Heart right ventricle (tissue), 16 donors: Measurements from ENCODE around the gene ARHGEF39. TPM values are rescaled to one million over a fixed set of nuclear protein-coding genes. Genes with fewer than 3 reads are reported as not detected.

Experiments used
- ATAC-seq, 8 donors: fragments of 200-7000 bp; cut with Tn5 transposase; one replicate each; pipeline ENCODE4 v1.9.1; 2020; ENCODE audit warnings: mild to moderate bottlenecking in 8 of 8, moderate library complexity in 8 of 8, moderate number of reproducible peaks in 1 of 8
- DNase-seq, 2 donors: peaks; one replicate each; pipeline ENCODE4 v3.0.0-alpha.2; 2020
- H3K27ac ChIP-seq, 10 donors: fragments of 200-600 bp; sonication (generic) in 2 of 10; one replicate each; pipeline versions ENCODE4 v1.5.0 to v1.8.0; 2020 to 2022; ENCODE audit warnings: mild to moderate bottlenecking in 3 of 10
- H3K27me3 ChIP-seq, 7 donors: fragments of 200-600 bp; one replicate each; pipeline ENCODE4 v1.8.0; 2021 to 2022; ENCODE audit warnings: mild to moderate bottlenecking in 2 of 7
- H3K36me3 ChIP-seq, 9 donors: fragments of 200-600 bp; sonication (generic) in 1 of 9; one replicate each; pipeline versions ENCODE4 v1.5.0 to v1.8.0; 2020 to 2022; ENCODE audit warnings: mild to moderate bottlenecking in 2 of 9
- H3K4me1 ChIP-seq, 9 donors: fragments of 200-600 bp; sonication (generic) in 1 of 9; one replicate each; pipeline versions ENCODE4 v1.5.0 to v1.8.0; 2020 to 2022; ENCODE audit warnings: mild to moderate bottlenecking in 4 of 9
- H3K4me3 ChIP-seq, 10 donors: fragments of 200-600 bp; sonication (generic) in 2 of 10; one replicate each; pipeline versions ENCODE4 v1.5.0 to v1.8.0; 2020 to 2022; ENCODE audit warnings: mild to moderate bottlenecking in 7 of 10, moderate library complexity in 2 of 10
- H3K9me3 ChIP-seq, 11 donors: fragments of 200-600 bp in 10 of 11; sonication (generic) in 2 of 11; one replicate each; pipeline versions ENCODE4 v1.5.0 to v1.8.0; 2013 to 2022; ENCODE audit warnings: mild to moderate bottlenecking in 2 of 11, control low read depth in 1 of 11, moderate library complexity in 1 of 11
- WGBS, 2 donors: extraction: QIAGEN DNeasy Blood & Tissue Kit; methylation state at CpG; one replicate each; pipeline ENCODE4 v1.1.7; 2013; ENCODE audit warnings: inconsistent platforms in 1 of 2; 5-methylcytosine and 5-hydroxymethylcytosine counted together
- intact Hi-C, 10 donors: fragments of 100-400 bp; cut with DNase I; formaldehyde crosslinking; loops; one replicate each; pipeline versions ENCODE4 v1.11.1 to v1.14.2; 2022
- polyA plus RNA-seq, 2 donors: library from polyadenylated mRNA; stranded (reverse); fragments of 200-250 nt; gene quantifications; one replicate each; pipeline ENCODE4 v1.2.3, GENCODE V29; 2013
- total RNA-seq, 10 donors: library from RNA; stranded (reverse); fragmentation: NEBNext Ultra II Directional in 3 of 10; extraction: Animal tissue kit (Norgen Biotek cat#: 25700) in 3 of 10; gene quantifications; one replicate each; pipeline versions ENCODE4 v1.2.1 to v1.2.4, GENCODE V29; 2021 to 2023
- TF ChIP-seq, protein P1 (sequence below), 9 donors: fragments of 200-600 bp; sonication (generic) in 2 of 9; IDR thresholded peaks; one replicate each; pipeline versions ENCODE4 v1.5.0 to v1.8.0; 2021 to 2022; ENCODE audit warnings: antibody characterized with exemption in 9 of 9, mild to moderate bottlenecking in 5 of 9, moderate library complexity in 1 of 9
- donor health status: Arrhythmogenic right ventricular cardiomyopathy.
- donor health status: ischemic (EF 13 %, LVEDD 7.1; RV severe dilation, severe dysfunction).
- donor health status: healthy with polysubstance abuse.
- donor health status: DM: no; HTN: yes; CAD: no.
- donor health status: DM: no; HTN: no; CAD: no.
- donor health status: ischemic (EF 25% LVEDD 6.9; RV normal size, moderate dysfunction).
- donor health status: ischemic (EF 25% LVEDD 5.7; RV mildly dilated, moderate dysfunction).
- donor health status: healthy.
- donor health status: DM: yes; HTN: yes; CAD: no.
- donor health status: Ischemic cardiomyopathy.
- donor health status: ischemic (EF 35%, LVEDD 5.7; RV mildly dilated, moderate dysfunction).
- donor health status: nonischemic (EF 11% LVEDD 7.7; RV severe dilation, severe dysfunction).
- donor health status: DM: yes; HTN: yes; CAD: no.
- donor health status: PGD.
- donor health status: ischemic (EF 29% LVEDD 5.4; RV normal size, mild dysfunction).
- donor health status: nonischemic (EF 23%, LVEDD 6.1; RV moderate dilation, normal function).

Gene ARHGEF39
- total and polyA plus RNA-seq, 12 donors = 0.09 to 1.3 (median 0.33) TPM; not detected in 2

DNA sequence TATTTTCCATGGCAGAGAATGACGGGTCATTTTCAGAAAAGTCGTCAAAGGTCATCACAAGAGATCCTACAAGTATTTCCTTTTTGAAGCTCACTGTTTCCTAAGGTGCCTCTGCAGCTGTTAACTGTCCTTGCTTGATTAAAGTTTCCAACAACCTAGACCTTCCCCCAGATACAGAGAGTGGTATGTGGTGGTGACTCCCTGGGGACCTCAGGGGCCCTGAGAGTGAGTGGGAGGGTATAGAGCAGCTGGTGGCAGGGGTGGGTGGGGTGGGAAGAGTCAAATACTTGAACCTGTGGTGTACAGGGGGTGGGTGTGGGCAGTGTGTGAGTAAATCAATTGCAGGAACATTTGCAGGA, 45.2 kb downstream of the ARHGEF39 start:
- DNase-seq = no peak
- no peak for ATAC-seq
- TF ChIP-seq, protein P1, sequence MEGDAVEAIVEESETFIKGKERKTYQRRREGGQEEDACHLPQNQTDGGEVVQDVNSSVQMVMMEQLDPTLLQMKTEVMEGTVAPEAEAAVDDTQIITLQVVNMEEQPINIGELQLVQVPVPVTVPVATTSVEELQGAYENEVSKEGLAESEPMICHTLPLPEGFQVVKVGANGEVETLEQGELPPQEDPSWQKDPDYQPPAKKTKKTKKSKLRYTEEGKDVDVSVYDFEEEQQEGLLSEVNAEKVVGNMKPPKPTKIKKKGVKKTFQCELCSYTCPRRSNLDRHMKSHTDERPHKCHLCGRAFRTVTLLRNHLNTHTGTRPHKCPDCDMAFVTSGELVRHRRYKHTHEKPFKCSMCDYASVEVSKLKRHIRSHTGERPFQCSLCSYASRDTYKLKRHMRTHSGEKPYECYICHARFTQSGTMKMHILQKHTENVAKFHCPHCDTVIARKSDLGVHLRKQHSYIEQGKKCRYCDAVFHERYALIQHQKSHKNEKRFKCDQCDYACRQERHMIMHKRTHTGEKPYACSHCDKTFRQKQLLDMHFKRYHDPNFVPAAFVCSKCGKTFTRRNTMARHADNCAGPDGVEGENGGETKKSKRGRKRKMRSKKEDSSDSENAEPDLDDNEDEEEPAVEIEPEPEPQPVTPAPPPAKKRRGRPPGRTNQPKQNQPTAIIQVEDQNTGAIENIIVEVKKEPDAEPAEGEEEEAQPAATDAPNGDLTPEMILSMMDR (IDR thresholded peaks at IDR 0.05) = no peak
- Histone ChIP-seq H3K9me3 (no peaks in the 10 kb centered on the region), H3K4me3 (no peak overlapping the region), H3K36me3 (no peaks in the 10 kb centered on the region), H3K4me1 (peaks cover 0 to 36% (median 3%) of the 10 kb centered on the region in 9 donors), H3K27ac (peak overlapping the region in 1 of 10 donors; percentile 4), H3K27me3 (peaks cover 0 to 15% (median 0%) of the 10 kb centered on the region in 7 donors)
- intact Hi-C loops = no loop called here
- 49 to 58% methylated on average over 2 of the region's 2 CpGs for WGBS, 2 donors

DNA sequence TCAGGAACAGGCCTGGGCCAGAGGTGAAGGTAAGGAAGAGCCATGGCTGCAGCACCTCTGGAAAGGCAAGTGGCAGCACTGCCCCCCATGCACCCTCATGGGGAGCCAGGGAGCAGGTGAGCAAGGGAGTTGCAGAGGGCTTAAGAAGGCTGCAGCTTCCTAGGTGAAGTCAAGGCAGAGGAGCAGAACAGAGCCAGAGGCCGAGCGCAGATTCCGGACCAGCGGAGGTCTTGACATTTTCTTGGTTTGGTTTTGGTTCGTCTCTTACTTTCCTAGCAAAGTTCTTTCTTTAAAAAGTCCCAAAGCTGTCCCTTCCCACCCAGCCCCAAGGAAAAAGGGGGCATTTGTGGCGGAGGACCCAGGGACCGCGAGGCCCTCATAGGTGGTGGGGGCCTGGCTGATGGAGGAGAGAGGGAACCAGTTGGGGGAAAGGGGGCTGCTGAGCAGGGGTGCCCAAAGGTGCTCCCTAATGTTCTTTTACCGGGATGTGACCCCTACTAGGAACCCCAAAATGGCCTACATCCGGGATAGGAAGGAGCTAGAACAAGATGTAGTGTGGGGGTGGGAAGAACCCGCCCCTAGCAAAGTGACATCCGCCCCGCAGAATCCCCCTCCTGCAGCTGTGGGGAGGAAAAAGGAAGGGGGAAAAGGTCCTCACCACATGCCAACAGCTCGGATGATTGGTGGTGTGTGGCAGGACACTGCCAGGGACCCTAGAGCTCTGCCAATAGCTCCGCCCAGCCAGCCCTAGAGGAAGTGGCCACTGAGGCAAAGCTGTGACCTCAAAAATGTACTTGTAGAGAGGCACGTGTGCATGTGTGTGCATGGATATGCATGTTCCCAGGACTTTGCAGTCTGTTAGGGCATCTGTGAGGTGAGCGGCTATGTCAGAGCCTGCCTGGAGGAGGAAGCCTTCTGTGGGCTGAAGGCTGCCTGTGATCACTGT, 45.9 kb downstream of the ARHGEF39 start:
- TF ChIP-seq, protein P1 (IDR thresholded peaks at IDR 0.05) = no peak
- H3K27ac ChIP-seq = peak overlapping the region in 1 of 10 donors; percentile 73
- H3K27me3 ChIP-seq = peaks cover 0 to 15% (median 0%) of the 10 kb centered on the region in 7 donors
- no peak overlapping the region for H3K4me3 ChIP-seq
- intact Hi-C loops = no loop called here
- H3K36me3 ChIP-seq = no peaks in the 10 kb centered on the region
- WGBS, 2 donors = 88 to 89% methylated on average over 17 of the region's 17 CpGs
- DNase-seq (no peak), ATAC-seq (peak in 4 of 8 donors; percentile 14 to 63 (median 39))
- peaks cover 0 to 36% (median 3%) of the 10 kb centered on the region in 9 donors for H3K4me1 ChIP-seq
- H3K9me3 ChIP-seq = no peaks in the 10 kb centered on the region

DNA sequence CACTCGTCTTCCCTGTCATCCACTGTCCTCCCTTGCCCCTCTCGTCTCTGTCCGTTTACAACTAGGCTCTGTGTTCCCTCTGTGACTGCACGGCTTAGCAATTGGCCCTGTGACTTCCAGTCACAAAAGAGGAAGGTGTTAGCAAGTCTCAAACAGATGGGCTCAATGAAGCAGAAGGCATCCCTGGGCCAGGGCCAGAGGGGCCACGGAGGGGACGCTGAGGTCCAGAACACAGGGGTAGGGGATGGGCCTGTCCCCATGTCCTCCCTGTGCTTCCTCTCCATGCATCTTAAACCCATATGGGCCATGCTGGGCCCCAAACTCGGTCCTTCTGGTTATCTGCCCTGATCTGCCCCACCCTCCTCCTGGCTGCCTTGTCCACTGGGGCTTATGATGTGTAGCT, 46.7 kb downstream of the ARHGEF39 start, which contains the start of gene CD72:
TSS of gene CD72 (minus strand) at position 89 of the 403 bp plus-strand sequence. CDS start 110 bp downstream, outside the sequence.
- Histone ChIP-seq H3K9me3 (no peaks in the 10 kb centered on the region), H3K27me3 (peaks cover 0 to 15% (median 0%) of the 10 kb centered on the region in 7 donors), H3K4me3 (peak within 1 kb of the TSS in 9 of 10 donors; percentile 14 to 56 (median 50)), H3K27ac (peak within 1 kb of the TSS in 1 of 10 donors; percentile 73), H3K4me1 (peaks cover 0 to 36% (median 3%) of the 10 kb centered on the region in 9 donors), H3K36me3 (no peaks in the 10 kb centered on the region)
- ATAC-seq (peak in 6 of 8 donors; percentile 18 to 51 (median 34)), DNase-seq (no peak)
- intact Hi-C loops = no loop called here
- TF ChIP-seq, protein P1 (IDR thresholded peaks at IDR 0.05) = no peak
- WGBS, 2 donors = 84% methylated on average over 7 of the region's 7 CpGs

- intact Hi-C loops = no loop called here
- H3K9me3 ChIP-seq = no peaks in the 10 kb centered on the region
- peak overlapping the region in 1 of 10 donors; percentile 73 for H3K27ac ChIP-seq
- WGBS, 2 donors = 51 to 56% methylated on average over 8 of the region's 8 CpGs
- H3K4me1 ChIP-seq = peaks cover 0 to 36% (median 3%) of the 10 kb centered on the region in 9 donors
- ATAC-seq = no peak
- TF ChIP-seq, protein P1 (IDR thresholded peaks at IDR 0.05) = no peak
- DNase-seq = no peak
- H3K36me3 ChIP-seq = no peaks in the 10 kb centered on the region
- peaks cover 0 to 15% (median 0%) of the 10 kb centered on the region in 7 donors for H3K27me3 ChIP-seq
- peak overlapping the region in 9 of 10 donors; percentile 14 to 56 (median 50) for H3K4me3 ChIP-seq
Measured at GRCh38 chr9:35617548-35617947, 47.4 kb downstream of the ARHGEF39 start.
